ENCODE data around the gene ASCC3.

GRCh38 chr6:100575921-100576320 lies 305.2 kb downstream of the ASCC3 start:
- TF ChIP-seq CTCF (IDR thresholded peaks at IDR 0.05) (no peak), ZFX (IDR thresholded peaks at IDR 0.05; ENCODE audit: borderline replicate concordance) (no peak)

Data from 22Rv1 (cell line).